Measurements from ENCODE around the gene ALAD. TPM values are rescaled to one million over a fixed set of nuclear protein-coding genes. Genes with fewer than 3 reads are reported as not detected.

Gene ALAD
- total RNA-seq (2022; extraction: Qiagen RNA extraction) = 12.8 to 17.9 TPM (median 14.5 TPM) in 5 replicates

GRCh38 chr9:113401027-113401792 is at the start of gene ALAD:
ALAD (minus strand) TSS chr9:113401284; CDS start chr9:113393559, 7,725 bp downstream.

GRCh38 chr9:113410207-113410864 is 9.3 kb upstream of the ALAD start, which contains the start of the genes C9orf43 and POLE3:
C9orf43 (plus strand) TSS chr9:113410747; CDS start chr9:113413494, 2,747 bp downstream.
POLE3 (minus strand) TSS chr9:113410675; CDS start chr9:113410293, 382 bp downstream.

GRCh38 chr9:113376634-113377567 is 24.2 kb downstream of the ALAD start, which contains the start of gene HDHD3:
HDHD3 (minus strand) TSS chr9:113376986; CDS start chr9:113374354, 2,632 bp downstream.

GRCh38 chr9:113349445-113350094 is 51.5 kb downstream of the ALAD start, which contains the start of gene BSPRY:
BSPRY (plus strand) TSS chr9:113349541; CDS start chr9:113349580, 39 bp downstream.

GRCh38 chr9:113340011-113340699 is 60.9 kb downstream of the ALAD start, which contains the start of gene WDR31:
WDR31 (minus strand) TSS chr9:113340275; CDS start chr9:113332022, 8,253 bp downstream.

Other genes starting within 250 kb of the ALAD start
- 16.4 to 17.7 TPM (median 16.5 TPM) in 5 replicates for gene FKBP15, start 180.0 kb downstream of the ALAD start, total RNA-seq (2022; extraction: Qiagen RNA extraction)
- gene SLC31A1, start 179.7 kb downstream of the ALAD start, total RNA-seq (2022; extraction: Qiagen RNA extraction) = 17.3 to 23.9 TPM (median 19.4 TPM) in 5 replicates
- gene CDC26, start 125.7 kb downstream of the ALAD start, total RNA-seq (2022; extraction: Qiagen RNA extraction) = 42.4 to 59.7 TPM (median 46.0 TPM) in 5 replicates
- gene PRPF4, start 125.6 kb downstream of the ALAD start, total RNA-seq (2022; extraction: Qiagen RNA extraction) = 52.5 to 69.6 TPM (median 55.1 TPM) in 5 replicates
- gene RNF183, start 97.9 kb downstream of the ALAD start, total RNA-seq (2022; extraction: Qiagen RNA extraction) = not detected in 5 replicates
- 0.90 to 1.5 TPM (median 1.1 TPM) in 5 replicates for gene WDR31, start 61.0 kb downstream of the ALAD start, total RNA-seq (2022; extraction: Qiagen RNA extraction)
- 0.06 to 0.12 TPM in 2 of 5 replicates, not detected in the others for gene BSPRY, start 51.7 kb downstream of the ALAD start, total RNA-seq (2022; extraction: Qiagen RNA extraction)
- gene HDHD3, start 24.3 kb downstream of the ALAD start, total RNA-seq (2022; extraction: Qiagen RNA extraction) = 17.7 to 25.5 TPM (median 23.0 TPM) in 5 replicates
- gene POLE3, start 9.4 kb upstream of the ALAD start, total RNA-seq (2022; extraction: Qiagen RNA extraction) = 103 to 118 TPM (median 110 TPM) in 5 replicates
- gene C9orf43, start 9.5 kb upstream of the ALAD start, total RNA-seq (2022; extraction: Qiagen RNA extraction) = 0.38 to 0.71 TPM (median 0.56 TPM) in 5 replicates
- 16.4 to 19.5 TPM (median 17.1 TPM) in 5 replicates for gene RGS3, start 62.4 kb upstream of the ALAD start, total RNA-seq (2022; extraction: Qiagen RNA extraction)

All from A549 treated with Hydrocortisone at 1 μM for 4 hours (cell line).